GM19238 (cell line): ENCODE measurements around the gene KDM8.
"Not testable (repeated sequence)": the region's sequence is repeated elsewhere in the genome, so short reads cannot be mapped to it uniquely, and the experiment has no call there.

ENCODE experiments used
- DNase-seq: peaks from one replicate; pipeline ENCODE4 v3.0.0; 2011; ENCODE audit warnings: low spot score; ENCODE audit not compliant: insufficient read length

The KDM8 gene

GRCh38 chr16:27241658-27242057, 38.3 kb downstream of the KDM8 start:
- DNase-seq, result no peak

GRCh38 chr16:27242398-27242797, 39.1 kb downstream of the KDM8 start:
- no peak for DNase-seq

GRCh38 chr16:27242868-27243590, 39.7 kb downstream of the KDM8 start:
- DNase-seq, result no peak

- DNase-seq, result no peak
Observed at GRCh38 chr16:27243725-27244362, 40.5 kb downstream of the KDM8 start.

GRCh38 chr16:27244363-27244755, 41.0 kb downstream of the KDM8 start:
- no peak for DNase-seq

GRCh38 chr16:27245276-27246172, 42.2 kb downstream of the KDM8 start:
- DNase-seq, result no peak

GRCh38 chr16:27246439-27246838, 43.1 kb downstream of the KDM8 start:
- no peak for DNase-seq

- not testable (repeated sequence) for DNase-seq
Observed at GRCh38 chr16:27247076-27247475, 43.8 kb downstream of the KDM8 start.

- DNase-seq, result no peak
Observed at GRCh38 chr16:27248036-27248435, 44.7 kb downstream of the KDM8 start.

GRCh38 chr16:27248886-27249285, 45.6 kb downstream of the KDM8 start:
- not testable (repeated sequence) for DNase-seq

- DNase-seq, result no peak
Observed at GRCh38 chr16:27251541-27252205, 48.3 kb downstream of the KDM8 start.

- DNase-seq, result no peak
Observed at GRCh38 chr16:27252206-27252585, 48.9 kb downstream of the KDM8 start.

GRCh38 chr16:27253526-27253930, 50.2 kb downstream of the KDM8 start:
- DNase-seq, result no peak

GRCh38 chr16:27254262-27254811, 51.0 kb downstream of the KDM8 start:
- DNase-seq, result no peak

- no peak for DNase-seq
Observed at GRCh38 chr16:27256861-27257260, 53.5 kb downstream of the KDM8 start.

GRCh38 chr16:27257271-27257670, 53.9 kb downstream of the KDM8 start:
- DNase-seq, result no peak

- DNase-seq, result no peak
Observed at GRCh38 chr16:27258241-27258734, 55.0 kb downstream of the KDM8 start.

- DNase-seq, result no peak
Observed at GRCh38 chr16:27259710-27260109, 56.4 kb downstream of the KDM8 start.

- not testable (repeated sequence) for DNase-seq
Observed at GRCh38 chr16:27262904-27263423, 59.6 kb downstream of the KDM8 start.

- DNase-seq, result no peak
Observed at GRCh38 chr16:27264151-27264550, 60.8 kb downstream of the KDM8 start.

GRCh38 chr16:27265982-27266381, 62.7 kb downstream of the KDM8 start:
- DNase-seq, result no peak
